Keratinocyte (primary cell): ENCODE measurements around the gene UCP2.

Source experiments
- EZH2 ChIP-seq: IDR thresholded peaks from one replicate; pipeline ENCODE4 v1.6.1; 2012; ENCODE audit warnings: inconsistent platforms, mild to moderate bottlenecking, low read length, moderate library complexity
- TF ChIP-seq, protein P1 (sequence below), 3 experiments: IDR thresholded peaks in 1 of 3; conservative IDR thresholded peaks in 1 of 3; optimal IDR thresholded peaks in 1 of 3; 2 replicates in 2 of 3; 3 replicates in 1 of 3; pipeline versions ENCODE3 to v1.5.1; 2011; ENCODE audit warnings: low read length in 3 of 3, mild to moderate bottlenecking in 3 of 3, moderate library complexity in 2 of 3, control low read depth in 1 of 3, inconsistent platforms in 1 of 3; ENCODE audit not compliant: insufficient read depth in 2 of 3; ENCODE audit errors: extremely low read depth in 1 of 3

DNA sequence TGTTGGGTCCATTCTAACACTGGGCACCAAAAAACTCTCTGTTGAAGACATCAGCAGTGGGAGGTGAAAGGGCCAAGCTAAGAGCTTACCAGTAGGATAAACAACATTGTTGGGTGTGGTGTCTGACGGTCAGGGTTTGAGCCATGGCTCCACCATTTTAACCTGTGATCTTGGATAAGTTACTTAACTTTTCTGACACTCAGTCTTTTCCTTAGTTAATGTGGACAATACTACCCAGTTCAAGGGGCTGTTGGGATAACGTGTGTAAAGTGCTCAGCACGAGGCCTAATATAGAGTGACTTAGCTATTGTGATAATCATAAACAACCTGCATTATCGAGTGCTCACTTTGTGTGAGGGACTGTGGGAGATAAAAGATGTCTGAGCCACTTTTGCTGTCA is 20.2 kb upstream of the UCP2 start:
- TF ChIP-seq, protein P1, sequence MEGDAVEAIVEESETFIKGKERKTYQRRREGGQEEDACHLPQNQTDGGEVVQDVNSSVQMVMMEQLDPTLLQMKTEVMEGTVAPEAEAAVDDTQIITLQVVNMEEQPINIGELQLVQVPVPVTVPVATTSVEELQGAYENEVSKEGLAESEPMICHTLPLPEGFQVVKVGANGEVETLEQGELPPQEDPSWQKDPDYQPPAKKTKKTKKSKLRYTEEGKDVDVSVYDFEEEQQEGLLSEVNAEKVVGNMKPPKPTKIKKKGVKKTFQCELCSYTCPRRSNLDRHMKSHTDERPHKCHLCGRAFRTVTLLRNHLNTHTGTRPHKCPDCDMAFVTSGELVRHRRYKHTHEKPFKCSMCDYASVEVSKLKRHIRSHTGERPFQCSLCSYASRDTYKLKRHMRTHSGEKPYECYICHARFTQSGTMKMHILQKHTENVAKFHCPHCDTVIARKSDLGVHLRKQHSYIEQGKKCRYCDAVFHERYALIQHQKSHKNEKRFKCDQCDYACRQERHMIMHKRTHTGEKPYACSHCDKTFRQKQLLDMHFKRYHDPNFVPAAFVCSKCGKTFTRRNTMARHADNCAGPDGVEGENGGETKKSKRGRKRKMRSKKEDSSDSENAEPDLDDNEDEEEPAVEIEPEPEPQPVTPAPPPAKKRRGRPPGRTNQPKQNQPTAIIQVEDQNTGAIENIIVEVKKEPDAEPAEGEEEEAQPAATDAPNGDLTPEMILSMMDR (optimal IDR thresholded peaks at IDR 0.05 in 1 of 3, IDR thresholded peaks at IDR 0.05 in 1 of 3, conservative IDR thresholded peaks at IDR 0.05 in 1 of 3; ENCODE audit: extremely low read depth in 1 of 3, insufficient read depth in 2 of 3, low read length in 3 of 3) = no peak
- TF ChIP-seq EZH2 = no peak
